Measurements from ENCODE around the gene SPOPL.

DNA sequence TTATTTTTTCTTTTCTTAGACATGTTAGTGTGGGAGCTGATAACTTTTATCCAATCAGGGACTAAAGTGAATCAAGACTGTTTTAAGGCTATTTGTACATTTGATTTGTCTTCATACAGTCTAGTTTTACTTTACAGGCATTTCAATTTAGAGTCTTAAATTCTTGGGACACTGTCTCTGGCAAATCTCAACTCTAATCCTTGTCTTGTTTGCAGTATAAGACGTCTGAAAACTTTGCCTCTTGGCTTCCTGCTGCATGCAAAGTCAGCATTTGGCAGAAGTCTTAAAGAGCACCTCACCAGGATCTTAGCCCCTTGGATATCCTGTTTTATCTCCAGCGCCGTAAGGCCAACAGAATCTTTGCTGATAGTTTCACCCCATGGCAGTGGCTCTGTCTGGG is 30.3 kb downstream of the SPOPL start:
- TF ChIP-seq, protein P1, sequence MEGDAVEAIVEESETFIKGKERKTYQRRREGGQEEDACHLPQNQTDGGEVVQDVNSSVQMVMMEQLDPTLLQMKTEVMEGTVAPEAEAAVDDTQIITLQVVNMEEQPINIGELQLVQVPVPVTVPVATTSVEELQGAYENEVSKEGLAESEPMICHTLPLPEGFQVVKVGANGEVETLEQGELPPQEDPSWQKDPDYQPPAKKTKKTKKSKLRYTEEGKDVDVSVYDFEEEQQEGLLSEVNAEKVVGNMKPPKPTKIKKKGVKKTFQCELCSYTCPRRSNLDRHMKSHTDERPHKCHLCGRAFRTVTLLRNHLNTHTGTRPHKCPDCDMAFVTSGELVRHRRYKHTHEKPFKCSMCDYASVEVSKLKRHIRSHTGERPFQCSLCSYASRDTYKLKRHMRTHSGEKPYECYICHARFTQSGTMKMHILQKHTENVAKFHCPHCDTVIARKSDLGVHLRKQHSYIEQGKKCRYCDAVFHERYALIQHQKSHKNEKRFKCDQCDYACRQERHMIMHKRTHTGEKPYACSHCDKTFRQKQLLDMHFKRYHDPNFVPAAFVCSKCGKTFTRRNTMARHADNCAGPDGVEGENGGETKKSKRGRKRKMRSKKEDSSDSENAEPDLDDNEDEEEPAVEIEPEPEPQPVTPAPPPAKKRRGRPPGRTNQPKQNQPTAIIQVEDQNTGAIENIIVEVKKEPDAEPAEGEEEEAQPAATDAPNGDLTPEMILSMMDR (conservative IDR thresholded peaks at IDR 0.05; ENCODE audit: low read depth, low read length) = no peak
- no peak for TF ChIP-seq EZH2 (IDR thresholded peaks at IDR 0.05; ENCODE audit: borderline replicate concordance, low read depth, low read length, poor library complexity, severe bottlenecking)
